ENCODE data around the gene B4GALNT2.
A peak's percentile ranks its signal among the peaks of the same experiment; 100 is the strongest.

Gene B4GALNT2

DNA sequence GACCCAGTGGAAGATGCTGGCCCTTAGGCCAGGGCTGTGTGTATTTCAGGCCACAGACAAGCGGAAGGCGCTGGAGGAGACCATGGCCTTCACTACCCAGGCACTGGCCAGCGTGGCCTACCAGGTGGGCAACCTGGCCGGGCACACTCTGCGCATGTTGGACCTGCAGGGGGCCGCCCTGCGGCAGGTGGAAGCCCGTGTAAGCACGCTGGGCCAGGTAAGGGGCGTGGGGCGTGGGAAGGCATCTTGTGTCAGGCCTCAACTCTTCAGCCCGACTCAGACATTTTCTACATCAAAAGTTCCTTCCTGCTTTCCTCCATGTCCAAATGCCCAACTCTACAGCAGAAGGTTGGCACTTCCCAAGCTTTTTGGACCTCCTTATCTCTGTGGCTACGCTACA, 83.9 kb downstream of the B4GALNT2 start:
- no peak for TF ChIP-seq JUND (IDR thresholded peaks at IDR 0.05; ENCODE audit: low read depth)
- no peak for DNase-seq (ENCODE audit: low read depth in 1 of 2, low spot score in 1 of 2)
- in situ Hi-C loops (cut with HindIII; ENCODE audit: low pct_unique_long_range_greater_than_20kb, low sequenced_read_pairs), result no loop called here

DNA sequence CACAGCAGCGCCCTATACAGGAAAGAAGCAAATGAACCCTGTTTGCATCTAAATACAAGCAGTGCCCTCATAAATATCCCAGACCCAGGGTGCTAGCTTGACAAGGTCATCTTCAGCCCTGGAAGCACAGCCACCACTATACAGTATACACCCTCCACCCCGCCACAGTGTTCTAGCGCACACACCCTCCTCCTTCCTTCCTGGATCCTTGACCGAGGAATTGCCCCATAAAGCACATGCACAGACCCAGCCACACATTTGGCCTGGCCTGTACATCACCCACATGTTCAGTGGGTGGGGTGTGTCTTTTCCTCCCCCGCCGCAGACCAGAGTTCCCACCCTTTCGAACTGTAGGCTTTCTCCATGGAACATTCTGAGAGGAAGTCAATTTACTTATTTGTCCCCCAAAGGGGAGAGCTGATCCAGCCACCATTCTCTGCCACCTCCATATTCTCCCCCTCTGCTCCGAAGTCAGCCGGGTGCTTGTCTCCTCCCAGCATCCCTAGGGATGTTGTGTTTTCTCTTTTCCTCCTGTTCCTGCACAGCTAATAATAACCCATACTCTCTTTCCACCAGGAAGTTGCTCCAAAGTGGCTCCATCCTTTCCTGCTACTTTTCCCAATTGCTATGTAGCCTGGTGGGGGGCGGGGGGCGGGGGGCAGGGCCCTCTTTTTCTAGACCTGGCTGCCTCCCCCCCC, 84.5 kb downstream of the B4GALNT2 start:
- DNase-seq (ENCODE audit: low read depth in 1 of 2, low spot score in 1 of 2), result no peak
- in situ Hi-C loops (cut with HindIII; ENCODE audit: low pct_unique_long_range_greater_than_20kb, low sequenced_read_pairs), result no loop called here

DNA sequence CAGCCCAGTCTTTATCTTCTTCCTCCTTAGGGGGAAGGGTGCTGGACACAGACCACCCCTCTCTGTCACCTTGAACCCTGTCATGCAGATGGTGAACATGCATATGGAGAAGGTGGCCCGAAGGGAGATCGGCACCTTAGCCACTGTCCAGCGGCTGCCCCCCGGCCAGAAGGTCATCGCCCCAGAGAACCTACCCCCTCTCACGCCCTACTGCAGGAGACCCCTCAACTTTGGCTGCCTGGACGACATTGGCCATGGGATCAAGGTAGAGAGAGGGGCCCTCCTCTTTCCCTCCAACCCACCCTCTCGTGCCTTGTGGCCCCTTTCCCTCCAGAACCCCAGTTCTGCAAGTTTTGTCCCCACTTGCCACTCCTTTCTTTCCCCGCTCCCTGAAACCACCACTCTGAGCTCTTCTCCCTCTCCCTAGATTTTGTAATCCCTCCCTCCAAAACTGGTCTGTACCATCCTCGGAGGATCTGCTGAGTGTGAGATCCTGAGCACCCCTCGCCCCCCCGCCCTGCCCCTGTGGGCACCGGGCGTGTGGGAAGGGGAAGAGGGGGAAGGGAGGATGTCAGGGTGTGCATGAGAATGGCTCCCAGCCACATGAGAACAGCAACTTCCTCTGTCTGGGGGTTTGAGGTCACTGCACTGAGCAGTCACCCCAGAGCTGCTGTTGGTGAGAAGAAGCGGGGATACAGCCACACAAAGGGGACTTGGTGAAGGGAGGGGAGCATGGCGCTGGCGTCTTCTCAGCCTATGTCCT, 85.3 kb downstream of the B4GALNT2 start:
- in situ Hi-C loops (cut with HindIII; ENCODE audit: low pct_unique_long_range_greater_than_20kb, low sequenced_read_pairs), result no loop called here
- no peak for TF ChIP-seq JUND (IDR thresholded peaks at IDR 0.05; ENCODE audit: low read depth)
- no peak for DNase-seq (ENCODE audit: low read depth in 1 of 2, low spot score in 1 of 2)

More for the DNA sequence above, 84.5 kb downstream of the B4GALNT2 start:
- TF ChIP-seq JUND (IDR thresholded peaks at IDR 0.05; ENCODE audit: low read depth), result no peak

DNA sequence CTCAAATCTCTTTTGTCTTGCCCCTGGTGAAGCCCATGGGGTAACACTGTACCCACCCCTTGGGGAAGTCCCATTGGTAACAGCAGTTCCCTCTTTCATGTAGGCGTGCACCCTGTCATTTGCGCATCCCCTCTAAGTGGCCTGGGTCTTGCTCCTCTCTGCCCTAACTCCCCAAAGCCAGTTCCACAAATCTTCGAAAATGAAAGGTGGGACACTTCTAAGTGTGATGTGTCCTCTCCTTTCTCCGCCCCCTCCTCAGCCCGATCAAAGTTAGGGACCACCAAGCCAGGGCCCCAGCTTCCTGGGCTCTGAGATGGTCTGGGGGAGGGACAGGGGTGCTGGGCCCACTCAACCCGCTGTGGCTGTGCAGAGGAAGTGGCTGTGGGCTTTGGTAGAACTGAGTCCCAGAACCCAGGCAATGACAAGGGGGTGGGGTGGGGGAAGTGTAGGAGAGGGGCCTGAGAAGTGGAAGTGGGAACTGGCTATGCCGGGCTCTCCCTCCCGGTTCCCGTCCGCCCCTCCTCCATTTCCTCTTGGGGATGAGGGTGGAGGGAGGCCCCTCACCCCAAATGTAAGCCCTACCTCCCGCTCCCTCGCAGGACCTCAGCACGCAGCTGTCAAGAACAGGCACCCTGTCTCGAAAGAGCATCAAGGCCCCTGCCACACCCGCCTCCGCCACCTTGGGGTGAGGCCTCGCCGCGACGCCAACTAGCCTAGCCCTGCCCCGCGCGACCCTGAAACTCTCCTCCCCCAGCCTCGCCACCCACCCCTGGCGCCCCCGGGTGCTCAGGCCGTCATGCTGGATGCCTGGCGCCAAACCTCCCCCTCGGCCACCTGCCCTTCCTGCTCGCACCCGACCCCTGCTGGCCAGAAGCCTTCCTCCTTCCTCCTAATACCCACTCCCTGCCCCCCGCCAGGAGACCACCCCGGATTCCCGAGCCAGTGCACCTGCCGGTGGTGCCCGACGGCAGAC, 86.7 kb downstream of the B4GALNT2 start:
- DNase-seq (ENCODE audit: low read depth in 1 of 2, low spot score in 1 of 2), result no peak
- no peak for TF ChIP-seq JUND (IDR thresholded peaks at IDR 0.05; ENCODE audit: low read depth)
- in situ Hi-C loops (cut with HindIII; ENCODE audit: low pct_unique_long_range_greater_than_20kb, low sequenced_read_pairs), result no loop called here

DNA sequence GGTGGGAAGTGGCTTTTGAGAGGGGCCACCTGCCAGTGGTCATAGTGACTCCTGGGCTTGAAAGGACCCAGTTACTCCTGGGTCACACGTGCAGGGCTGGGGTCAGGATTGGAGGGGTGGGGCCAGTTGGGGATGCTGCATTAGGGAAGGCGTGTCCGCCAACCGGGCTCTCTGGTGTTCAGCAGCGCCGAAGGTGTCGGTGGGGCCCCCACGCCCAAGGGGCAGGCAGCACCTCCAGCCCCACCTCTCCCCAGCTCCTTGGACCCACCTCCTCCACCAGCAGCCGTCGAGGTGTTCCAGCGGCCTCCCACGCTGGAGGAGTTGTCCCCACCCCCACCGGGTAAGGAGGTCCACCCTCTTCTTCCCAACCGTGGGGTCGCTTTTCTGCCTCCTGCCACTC, 87.4 kb downstream of the B4GALNT2 start:
- in situ Hi-C loops (cut with HindIII; ENCODE audit: low pct_unique_long_range_greater_than_20kb, low sequenced_read_pairs), result no loop called here
- no peak for TF ChIP-seq JUND (IDR thresholded peaks at IDR 0.05; ENCODE audit: low read depth)
- DNase-seq (ENCODE audit: low read depth in 1 of 2, low spot score in 1 of 2), result no peak

DNA sequence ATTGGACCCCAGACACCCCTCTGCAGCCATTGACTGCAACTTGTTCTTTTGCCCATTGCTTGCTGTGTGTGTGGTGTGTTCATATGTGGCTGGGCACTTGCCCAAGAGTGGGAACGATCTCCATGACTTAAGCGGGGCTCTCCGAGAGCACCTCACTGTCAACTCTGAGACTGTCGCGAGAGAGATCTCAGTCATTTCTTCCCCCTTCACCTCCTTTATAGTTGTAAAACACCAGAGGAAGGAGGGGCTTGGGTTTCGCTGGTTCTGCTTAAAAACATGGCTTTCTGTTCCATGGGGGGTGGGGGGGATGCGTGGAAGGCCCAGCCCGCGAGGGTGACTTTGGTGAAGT, 90.6 kb downstream of the B4GALNT2 start:
- no peak for TF ChIP-seq JUND (IDR thresholded peaks at IDR 0.05; ENCODE audit: low read depth)
- no peak for DNase-seq (ENCODE audit: low read depth in 1 of 2, low spot score in 1 of 2)
- in situ Hi-C loops (cut with HindIII; ENCODE audit: low pct_unique_long_range_greater_than_20kb, low sequenced_read_pairs), result no loop called here

DNA sequence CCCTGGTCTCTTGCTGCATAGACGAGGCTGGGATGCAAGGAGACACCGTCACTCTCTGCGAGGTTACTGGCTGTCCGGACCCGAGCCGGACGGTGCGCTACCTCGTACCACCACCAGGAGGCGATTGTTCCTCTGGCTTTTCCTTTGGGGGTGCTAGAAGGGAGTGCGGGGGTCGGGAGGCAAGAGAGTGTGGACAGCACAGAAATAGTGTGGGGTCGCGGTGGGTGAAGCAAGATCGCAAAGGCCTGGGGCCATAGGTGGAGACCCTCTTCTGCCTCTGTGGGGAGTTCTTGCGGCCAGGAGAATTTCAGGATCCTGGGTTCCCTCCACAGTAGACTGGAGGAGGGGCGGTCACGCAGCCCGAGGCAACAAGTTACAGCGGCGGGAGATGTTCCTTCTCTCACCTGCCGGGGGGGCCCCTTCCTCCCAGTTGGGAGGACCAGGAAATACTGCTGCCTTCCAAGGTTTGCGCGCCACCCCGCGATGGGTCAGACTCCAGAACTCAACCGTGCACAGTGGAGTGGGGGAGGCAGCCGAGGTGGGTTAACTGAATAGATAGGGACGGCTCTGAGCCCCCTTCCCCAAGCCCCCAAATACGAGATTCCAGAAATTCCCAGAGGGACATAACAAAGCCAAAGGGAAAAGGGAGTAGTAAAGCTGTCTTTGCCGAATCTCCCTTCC, 91.1 kb downstream of the B4GALNT2 start:
- in situ Hi-C loops (cut with HindIII; ENCODE audit: low pct_unique_long_range_greater_than_20kb, low sequenced_read_pairs), result no loop called here
- no peak for TF ChIP-seq JUND (IDR thresholded peaks at IDR 0.05; ENCODE audit: low read depth)
- peak; percentile 64 to 73 for DNase-seq (ENCODE audit: low read depth in 1 of 2, low spot score in 1 of 2)

DNA sequence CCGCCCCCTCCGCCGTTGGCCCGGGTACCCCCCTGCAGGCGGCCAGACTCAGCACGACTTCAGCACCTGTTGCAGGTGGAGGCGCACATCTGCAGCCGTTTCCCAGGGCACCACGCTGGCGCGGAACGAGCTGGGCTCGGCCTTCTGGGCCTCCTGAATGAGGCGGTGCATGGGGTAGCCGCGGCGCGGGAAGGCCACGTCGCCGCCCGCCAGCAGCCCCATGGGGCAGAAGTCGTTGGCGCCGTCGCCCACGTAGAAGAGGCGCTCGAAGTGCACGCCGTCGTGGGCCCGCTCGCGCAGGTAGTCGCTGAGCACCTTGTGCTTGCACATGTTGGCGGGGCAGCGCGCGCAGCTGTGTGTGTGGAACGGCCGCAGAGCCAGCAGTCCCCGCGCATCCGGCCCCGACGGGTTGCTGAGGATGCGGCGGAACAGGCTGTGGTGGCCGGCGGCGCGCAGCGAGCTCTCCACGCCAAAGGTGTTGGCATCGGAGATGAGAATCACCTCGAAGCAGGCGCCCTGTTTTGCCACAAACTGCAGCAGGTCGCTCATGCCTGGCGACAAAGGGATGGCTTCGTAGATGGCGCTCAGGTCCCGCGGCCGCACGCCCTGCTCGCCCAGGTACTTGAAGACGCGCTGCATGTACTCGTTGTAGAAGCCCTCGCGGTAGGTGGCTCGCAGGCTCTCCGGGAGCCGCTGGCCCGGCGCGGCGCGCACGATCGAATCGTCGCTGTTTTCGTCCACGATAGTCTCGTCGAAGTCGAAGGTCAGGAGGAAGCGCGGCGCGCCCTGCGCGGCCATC, 91.8 kb downstream of the B4GALNT2 start:
- in situ Hi-C loops (cut with HindIII; ENCODE audit: low pct_unique_long_range_greater_than_20kb, low sequenced_read_pairs), result no loop called here
- DNase-seq (ENCODE audit: low read depth in 1 of 2, low spot score in 1 of 2), result no peak
- no peak for TF ChIP-seq JUND (IDR thresholded peaks at IDR 0.05; ENCODE audit: low read depth)

DNA sequence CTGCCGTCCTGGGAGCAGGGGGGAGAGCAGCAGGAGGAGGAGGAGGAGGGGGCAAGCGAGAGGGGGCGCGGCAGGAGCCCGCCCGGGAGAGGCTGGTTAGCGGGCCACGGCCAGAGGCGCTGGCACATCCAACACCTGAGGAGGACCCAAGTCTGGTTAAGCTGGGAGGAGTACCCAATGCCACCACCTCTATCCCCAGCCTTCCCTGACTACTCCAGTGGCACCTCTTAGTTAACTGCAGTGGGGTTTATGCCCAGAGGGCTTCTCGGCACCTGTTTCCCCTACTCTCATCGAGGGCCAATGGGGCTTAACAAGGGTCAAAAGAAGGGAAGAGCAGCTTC, 92.4 kb downstream of the B4GALNT2 start:
- in situ Hi-C loops (cut with HindIII; ENCODE audit: low pct_unique_long_range_greater_than_20kb, low sequenced_read_pairs), result no loop called here
- no peak for TF ChIP-seq JUND (IDR thresholded peaks at IDR 0.05; ENCODE audit: low read depth)

DNA sequence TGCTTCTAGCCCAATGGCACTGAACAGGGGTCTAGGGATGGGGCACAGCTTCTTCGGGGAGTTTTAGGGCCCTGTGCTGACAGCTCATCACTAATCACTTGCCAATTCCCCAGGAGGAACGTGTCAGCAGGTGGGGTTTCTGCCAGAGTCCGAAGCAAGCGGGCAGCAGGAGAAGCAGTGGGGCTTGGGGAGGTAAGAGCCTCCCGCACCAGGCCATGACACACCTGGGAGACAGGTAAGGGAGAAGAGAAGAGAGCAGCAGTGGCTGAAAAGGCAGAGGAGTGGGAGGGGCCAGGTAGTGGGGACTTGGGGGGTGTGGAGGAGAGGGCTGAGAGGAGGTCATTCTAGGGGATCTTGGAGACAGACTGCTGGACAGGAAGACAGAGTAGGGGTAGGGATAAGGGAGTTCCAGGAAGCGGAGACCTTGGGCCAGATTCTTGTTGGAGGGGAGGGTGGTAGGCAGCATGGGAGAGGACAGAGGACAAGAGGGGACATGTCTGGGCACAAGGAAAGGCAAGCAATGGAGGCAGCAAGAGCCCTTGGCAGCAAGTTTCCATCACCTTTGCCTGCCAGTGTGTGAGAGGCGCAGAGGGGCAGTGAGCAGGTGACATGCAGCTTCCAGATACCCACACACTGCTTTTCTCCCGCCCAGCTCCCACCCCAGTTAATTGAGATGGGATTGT, 93.1 kb downstream of the B4GALNT2 start:
- TF ChIP-seq JUND (IDR thresholded peaks at IDR 0.05; ENCODE audit: low read depth), result no peak
- in situ Hi-C loops (cut with HindIII; ENCODE audit: low pct_unique_long_range_greater_than_20kb, low sequenced_read_pairs), result no loop called here
- no peak for DNase-seq (ENCODE audit: low read depth in 1 of 2, low spot score in 1 of 2)

More for the DNA sequence above, 92.4 kb downstream of the B4GALNT2 start:
- DNase-seq (ENCODE audit: low read depth in 1 of 2, low spot score in 1 of 2), result no peak
